Heart left ventricle (tissue), 16 donors: ENCODE measurements around the gene ELOVL1. TPM values are rescaled to one million over a fixed set of nuclear protein-coding genes. Genes with fewer than 3 reads are reported as not detected.

Source experiments
- ATAC-seq, 4 donors: fragments of 200-7000 bp; cut with Tn5 transposase; one replicate each; pipeline ENCODE4 v1.9.1; 2020 to 2022; ENCODE audit warnings: moderate library complexity in 4 of 4, mild to moderate bottlenecking in 3 of 4, moderate number of reproducible peaks in 1 of 4
- DNase-seq, 5 donors: peaks; one replicate each; pipeline ENCODE4 v3.0.0-alpha.2; 2020
- H3K27ac ChIP-seq, 12 donors: fragments of 200-600 bp; sonication (generic) in 4 of 12; one replicate each; pipeline versions ENCODE4 v1.5.0 to v1.8.0; 2016 to 2022; ENCODE audit warnings: mild to moderate bottlenecking in 2 of 12
- H3K27me3 ChIP-seq, 9 donors: fragments of 200-600 bp; sonication (generic) in 2 of 9; one replicate each; pipeline versions ENCODE4 v1.5.1 to v1.8.0; 2016 to 2022; ENCODE audit warnings: mild to moderate bottlenecking in 3 of 9
- H3K36me3 ChIP-seq, 9 donors: fragments of 200-600 bp; sonication (generic) in 2 of 9; one replicate each; pipeline versions ENCODE4 v1.5.0 to v1.8.0; 2018 to 2022; ENCODE audit warnings: mild to moderate bottlenecking in 2 of 9
- H3K4me1 ChIP-seq, 12 donors: fragments of 200-600 bp; sonication (generic) in 4 of 12; one replicate each; pipeline versions ENCODE4 v1.5.0 to v1.8.0; 2016 to 2022; ENCODE audit warnings: mild to moderate bottlenecking in 3 of 12
- H3K4me3 ChIP-seq, 12 donors: fragments of 200-600 bp; sonication (generic) in 4 of 12; one replicate each; pipeline versions ENCODE4 v1.5.0 to v1.8.0; 2017 to 2022; ENCODE audit warnings: mild to moderate bottlenecking in 9 of 12, moderate library complexity in 4 of 12
- H3K9me3 ChIP-seq, 12 donors: fragments of 200-600 bp; sonication (generic) in 4 of 12; one replicate each; pipeline versions ENCODE4 v1.5.0 to v1.8.0; 2016 to 2022; ENCODE audit warnings: mild to moderate bottlenecking in 1 of 12
- POLR2A ChIP-seq, 2 donors: fragments of 450-650 bp; IDR thresholded peaks; one replicate each; pipeline ENCODE4 v1.6.1; 2017; ENCODE audit warnings: antibody characterized with exemption in 2 of 2, mild to moderate bottlenecking in 2 of 2, moderate library complexity in 2 of 2
- WGBS, 4 donors: extraction: QIAGEN DNeasy Blood & Tissue Kit in 2 of 4; methylation state at CpG; one replicate each; pipeline versions ENCODE4 v1.1.5 to v1.1.7; 2013 to 2018; 5-methylcytosine and 5-hydroxymethylcytosine counted together
- intact Hi-C, 10 donors: fragments of 100-400 bp; cut with DNase I; formaldehyde crosslinking; loops; one replicate each; pipeline versions ENCODE4 v1.11.1 to v1.14.2; 2022
- polyA plus RNA-seq, 2 donors: library from polyadenylated mRNA; stranded (reverse); fragments of 200-250 nt; gene quantifications; one replicate each; pipeline ENCODE4 v1.2.3, GENCODE V29; 2013
- total RNA-seq, 9 donors: library from RNA; depleted of rRNA in 2 of 9; stranded (reverse); fragments of >200 nt in 2 of 9; fragmentation: NEBNext Ultra II Directional in 3 of 9; extraction: Animal tissue kit (Norgen Biotek cat#: 25700) in 3 of 9; gene quantifications; one replicate each; pipeline versions ENCODE4 v1.1.0 to v1.2.4, GENCODE V29; 2016 to 2023
- TF ChIP-seq, protein P1 (sequence below), 12 donors: fragments of 200-600 bp; sonication (generic) in 4 of 12; IDR thresholded peaks; one replicate each; pipeline versions ENCODE4 v1.5.0 to v1.8.0; 2018 to 2022; ENCODE audit warnings: antibody characterized with exemption in 12 of 12, mild to moderate bottlenecking in 5 of 12
- donor health status: ischemic (EF 13 %, LVEDD 7.1; RV severe dilation, severe dysfunction).
- donor health status: healthy with polysubstance abuse.
- donor health status: DM: no; HTN: yes; CAD: no.
- donor health status: DM: no; HTN: no; CAD: no.
- donor health status: ischemic (EF 25% LVEDD 6.9; RV normal size, moderate dysfunction).
- donor health status: ischemic (EF 25% LVEDD 5.7; RV mildly dilated, moderate dysfunction).
- donor health status: healthy.
- donor health status: DM: yes; HTN: yes; CAD: no.
- donor health status: ischemic (EF 35%, LVEDD 5.7; RV mildly dilated, moderate dysfunction).
- donor health status: nonischemic (EF 11% LVEDD 7.7; RV severe dilation, severe dysfunction).
- donor health status: DM: yes; HTN: yes; CAD: no.
- donor health status: PGD.
- donor health status: ischemic (EF 29% LVEDD 5.4; RV normal size, mild dysfunction).
- donor health status: nonischemic (EF 23%, LVEDD 6.1; RV moderate dilation, normal function).

The ELOVL1 gene
- total and polyA plus RNA-seq, 11 donors = 22.1 to 93.4 (median 33.6) TPM

- H3K27me3 ChIP-seq = no peaks in the 10 kb centered on the region
- H3K4me1 ChIP-seq = peaks cover 0 to 24% (median 15%) of the 10 kb centered on the region in 12 donors
- peak in 3 of 4 donors; percentile 23 to 47 (median 45) for ATAC-seq
- intact Hi-C loops = loop anchor here in 6 of 10 donors (2.0 to 10.0 kb wide), 5 partner anchors 143 to 457 kb away; no protein-coding TSS in a partner anchor
- no peak for TF ChIP-seq POLR2A (IDR thresholded peaks at IDR 0.05)
- TF ChIP-seq, protein P1, sequence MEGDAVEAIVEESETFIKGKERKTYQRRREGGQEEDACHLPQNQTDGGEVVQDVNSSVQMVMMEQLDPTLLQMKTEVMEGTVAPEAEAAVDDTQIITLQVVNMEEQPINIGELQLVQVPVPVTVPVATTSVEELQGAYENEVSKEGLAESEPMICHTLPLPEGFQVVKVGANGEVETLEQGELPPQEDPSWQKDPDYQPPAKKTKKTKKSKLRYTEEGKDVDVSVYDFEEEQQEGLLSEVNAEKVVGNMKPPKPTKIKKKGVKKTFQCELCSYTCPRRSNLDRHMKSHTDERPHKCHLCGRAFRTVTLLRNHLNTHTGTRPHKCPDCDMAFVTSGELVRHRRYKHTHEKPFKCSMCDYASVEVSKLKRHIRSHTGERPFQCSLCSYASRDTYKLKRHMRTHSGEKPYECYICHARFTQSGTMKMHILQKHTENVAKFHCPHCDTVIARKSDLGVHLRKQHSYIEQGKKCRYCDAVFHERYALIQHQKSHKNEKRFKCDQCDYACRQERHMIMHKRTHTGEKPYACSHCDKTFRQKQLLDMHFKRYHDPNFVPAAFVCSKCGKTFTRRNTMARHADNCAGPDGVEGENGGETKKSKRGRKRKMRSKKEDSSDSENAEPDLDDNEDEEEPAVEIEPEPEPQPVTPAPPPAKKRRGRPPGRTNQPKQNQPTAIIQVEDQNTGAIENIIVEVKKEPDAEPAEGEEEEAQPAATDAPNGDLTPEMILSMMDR (IDR thresholded peaks at IDR 0.05) = no peak
- DNase-seq = no peak
- no peak overlapping the region for H3K4me3 ChIP-seq
- H3K36me3 ChIP-seq = peaks cover 0 to 83% (median 63%) of the 10 kb centered on the region in 9 donors
- WGBS, 4 donors = 63 to 72% (median 66%) methylated on average over 3 of the region's 3 CpGs
- H3K9me3 ChIP-seq = no peaks in the 10 kb centered on the region
- peak overlapping the region in 7 of 12 donors; percentile 11 to 65 (median 33) for H3K27ac ChIP-seq
Observed at GRCh38 chr1:43381612-43382011, 13.8 kb upstream of the ELOVL1 start.

GRCh38 chr1:43379476-43379875 is 11.7 kb upstream of the ELOVL1 start:
- Histone ChIP-seq H3K4me1 (peaks cover 0 to 24% (median 15%) of the 10 kb centered on the region in 12 donors), H3K4me3 (no peak overlapping the region), H3K9me3 (no peaks in the 10 kb centered on the region), H3K27ac (no peak overlapping the region), H3K36me3 (peaks cover 0 to 62% (median 45%) of the 10 kb centered on the region in 9 donors), H3K27me3 (no peaks in the 10 kb centered on the region)
- intact Hi-C loops = no loop called here
- DNase-seq = no peak
- 86 to 100% (median 97%) methylated on average over 1 of the region's 1 CpG for WGBS, 4 donors
- TF ChIP-seq, protein P1 (IDR thresholded peaks at IDR 0.05) = no peak
- TF ChIP-seq POLR2A (IDR thresholded peaks at IDR 0.05) = no peak
- ATAC-seq = no peak

GRCh38 chr1:43377831-43378230 is 10.0 kb upstream of the ELOVL1 start:
- Histone ChIP-seq H3K27me3 (no peaks in the 10 kb centered on the region), H3K27ac (no peak overlapping the region), H3K4me1 (peaks cover 3 to 36% (median 15%) of the 10 kb centered on the region in 12 donors), H3K4me3 (no peak overlapping the region), H3K9me3 (no peaks in the 10 kb centered on the region), H3K36me3 (peaks cover 0 to 50% (median 29%) of the 10 kb centered on the region in 9 donors)
- TF ChIP-seq POLR2A (IDR thresholded peaks at IDR 0.05) = no peak
- TF ChIP-seq, protein P1 (IDR thresholded peaks at IDR 0.05) = no peak
- intact Hi-C loops = no loop called here
- ATAC-seq = no peak
- WGBS, 4 donors = 90 to 100% (median 95%) methylated on average over 1 of the region's 1 CpG
- no peak for DNase-seq

DNA sequence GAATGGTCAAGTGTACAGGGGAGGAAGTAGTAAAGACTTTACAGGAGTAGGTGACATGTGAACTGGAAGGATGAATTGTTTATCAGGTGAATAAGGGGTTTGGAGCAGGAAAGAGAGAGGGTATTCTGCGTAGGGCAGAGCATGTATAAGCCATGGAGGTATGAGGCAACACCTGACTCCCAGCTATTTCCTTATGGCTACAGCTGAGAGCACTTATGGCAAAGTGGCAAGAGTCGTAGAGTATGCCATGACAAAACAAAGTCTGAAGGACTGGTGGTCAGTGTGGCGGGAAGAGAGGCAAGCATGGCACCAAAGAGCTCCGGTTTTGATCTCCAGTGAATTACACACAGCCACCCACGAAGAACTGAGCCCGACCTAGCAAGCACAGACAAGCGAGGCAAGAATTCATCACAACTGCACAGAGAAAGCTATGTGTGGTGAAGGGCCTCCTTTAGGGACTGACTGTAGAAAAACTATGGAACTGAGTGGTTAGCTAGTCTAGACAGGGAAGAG is 9.0 kb upstream of the ELOVL1 start:
- 91 to 96% (median 94%) methylated on average over 7 of the region's 7 CpGs for WGBS, 4 donors
- DNase-seq (no peak), ATAC-seq (no peak)
- no peaks in the 10 kb centered on the region for H3K9me3 ChIP-seq
- H3K36me3 ChIP-seq = peaks cover 0 to 40% (median 19%) of the 10 kb centered on the region in 9 donors
- peaks cover 3 to 29% (median 8%) of the 10 kb centered on the region in 12 donors for H3K4me1 ChIP-seq
- no peak overlapping the region for H3K27ac ChIP-seq
- H3K27me3 ChIP-seq = no peaks in the 10 kb centered on the region
- TF ChIP-seq, protein P1 (IDR thresholded peaks at IDR 0.05) = no peak
- no peak for TF ChIP-seq POLR2A (IDR thresholded peaks at IDR 0.05)
- intact Hi-C loops = no loop called here
- H3K4me3 ChIP-seq = no peak overlapping the region
